ENCODE measurements around the gene EMC1. TPM values are rescaled to one million over a fixed set of nuclear protein-coding genes. Genes with fewer than 3 reads are reported as not detected.

Gene EMC1
- polyA plus RNA-seq, 2 of the 4 experiments (the other 2 are of a cell fraction), result 25.8 to 32.2 TPM

DNA sequence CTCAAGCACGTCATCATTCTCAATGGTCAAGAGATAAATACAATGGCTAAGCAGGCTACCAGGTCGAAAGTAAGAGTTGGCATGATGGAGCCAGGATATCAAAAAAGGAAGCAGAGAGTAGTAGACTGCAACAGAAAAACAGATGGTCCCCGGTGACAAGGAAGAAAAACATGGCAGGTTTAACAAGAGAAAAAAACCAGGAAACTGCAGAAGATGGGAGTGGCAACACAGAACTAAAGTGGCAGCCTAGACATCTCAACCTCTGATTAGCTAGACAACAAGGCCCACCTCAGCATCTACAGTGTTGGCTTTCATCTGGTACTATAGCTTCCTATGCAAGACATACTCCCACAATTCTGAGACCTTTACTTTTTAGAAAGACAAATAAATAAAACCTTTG is 44.4 kb downstream of the EMC1 start (continued):
- TF ChIP-seq GATA3 (IDR thresholded peaks at IDR 0.05; ENCODE audit: borderline replicate concordance) (no peak), FOXS1 (CRISPR knock-in tag; IDR thresholded peaks at IDR 0.05) (no peak), HOXB13 (CRISPR knock-in tag; IDR thresholded peaks at IDR 0.05; ENCODE audit: low read depth) (no peak), ZFP36 (IDR thresholded peaks at IDR 0.05; ENCODE audit: borderline replicate concordance, partially characterized antibody) (no peak), HOXA7 (CRISPR knock-in tag; IDR thresholded peaks at IDR 0.05) (no peak)

DNA sequence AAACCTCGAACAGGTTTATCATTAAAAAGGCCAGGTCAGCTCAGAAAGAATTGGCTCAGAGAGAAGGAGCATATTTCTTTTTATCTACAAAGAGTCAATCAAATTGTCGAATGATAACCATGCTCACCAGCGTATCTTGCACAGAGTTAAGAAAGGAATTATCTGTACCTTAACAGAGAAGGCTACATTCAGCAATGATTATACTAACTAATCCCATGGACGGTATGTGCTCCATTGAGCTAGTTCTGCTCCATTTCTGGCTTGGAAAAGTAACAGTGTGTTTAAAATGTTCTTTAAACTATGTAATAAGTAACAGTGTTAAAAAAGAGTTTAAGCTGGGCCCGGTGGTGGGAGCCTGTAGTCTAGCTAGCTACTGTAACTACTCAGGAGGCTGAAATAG is 45.5 kb downstream of the EMC1 start:
- H3K4me2 ChIP-seq, result no peak overlapping the region
- no peak overlapping the region for H3K4me3 ChIP-seq
- DNase-seq (ENCODE audit: low read depth in 1 of 2, low spot score in 1 of 2) (no peak), FAIRE-seq (no peak), ATAC-seq (no peak)
- H3K4me1 ChIP-seq, result peaks cover 41% of the 10 kb centered on the region
- no peak overlapping the region for H3K27ac ChIP-seq
- no peaks in the 10 kb centered on the region for H3K9me3 ChIP-seq
- ChIA-PET CTCF (interaction anchor here (1.2 to 1.4 kb wide), 2 partner anchors 26 to 45 kb away, joined by 3 read pairs; partner anchors contain the start of genes EMC1 and MRTO4), POLR2A (no interaction called here)
- 78% methylated on average over 5 of the region's 5 CpGs for WGBS (ENCODE audit: missing lambda C conversion rate)
- TF ChIP-seq CEBPB (IDR thresholded peaks at IDR 0.05), result no peak
- TF ChIP-seq CBX8 (IDR thresholded peaks at IDR 0.05), result no peak
- no peak for TF ChIP-seq RNF2 (IDR thresholded peaks at IDR 0.05; ENCODE audit: borderline replicate concordance, low read depth)
- no peak for TF ChIP-seq HEYL (CRISPR knock-in tag; IDR thresholded peaks at IDR 0.05)
- no peak for TF ChIP-seq RAD21 (conservative IDR thresholded peaks at IDR 0.05 in 1 of 2, IDR thresholded peaks at IDR 0.05 in 1 of 2)
- TF ChIP-seq MAFK (IDR thresholded peaks at IDR 0.05; ENCODE audit: partially characterized antibody), result no peak
- TF ChIP-seq MYC (IDR thresholded peaks at IDR 0.05; ENCODE audit: borderline replicate concordance, low read length), result no peak
- TF ChIP-seq, protein P1, sequence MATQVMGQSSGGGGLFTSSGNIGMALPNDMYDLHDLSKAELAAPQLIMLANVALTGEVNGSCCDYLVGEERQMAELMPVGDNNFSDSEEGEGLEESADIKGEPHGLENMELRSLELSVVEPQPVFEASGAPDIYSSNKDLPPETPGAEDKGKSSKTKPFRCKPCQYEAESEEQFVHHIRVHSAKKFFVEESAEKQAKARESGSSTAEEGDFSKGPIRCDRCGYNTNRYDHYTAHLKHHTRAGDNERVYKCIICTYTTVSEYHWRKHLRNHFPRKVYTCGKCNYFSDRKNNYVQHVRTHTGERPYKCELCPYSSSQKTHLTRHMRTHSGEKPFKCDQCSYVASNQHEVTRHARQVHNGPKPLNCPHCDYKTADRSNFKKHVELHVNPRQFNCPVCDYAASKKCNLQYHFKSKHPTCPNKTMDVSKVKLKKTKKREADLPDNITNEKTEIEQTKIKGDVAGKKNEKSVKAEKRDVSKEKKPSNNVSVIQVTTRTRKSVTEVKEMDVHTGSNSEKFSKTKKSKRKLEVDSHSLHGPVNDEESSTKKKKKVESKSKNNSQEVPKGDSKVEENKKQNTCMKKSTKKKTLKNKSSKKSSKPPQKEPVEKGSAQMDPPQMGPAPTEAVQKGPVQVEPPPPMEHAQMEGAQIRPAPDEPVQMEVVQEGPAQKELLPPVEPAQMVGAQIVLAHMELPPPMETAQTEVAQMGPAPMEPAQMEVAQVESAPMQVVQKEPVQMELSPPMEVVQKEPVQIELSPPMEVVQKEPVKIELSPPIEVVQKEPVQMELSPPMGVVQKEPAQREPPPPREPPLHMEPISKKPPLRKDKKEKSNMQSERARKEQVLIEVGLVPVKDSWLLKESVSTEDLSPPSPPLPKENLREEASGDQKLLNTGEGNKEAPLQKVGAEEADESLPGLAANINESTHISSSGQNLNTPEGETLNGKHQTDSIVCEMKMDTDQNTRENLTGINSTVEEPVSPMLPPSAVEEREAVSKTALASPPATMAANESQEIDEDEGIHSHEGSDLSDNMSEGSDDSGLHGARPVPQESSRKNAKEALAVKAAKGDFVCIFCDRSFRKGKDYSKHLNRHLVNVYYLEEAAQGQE (IDR thresholded peaks at IDR 0.05), result no peak
- no peak for TF ChIP-seq CHD2 (IDR thresholded peaks at IDR 0.05; ENCODE audit: low read length, partially characterized antibody)

- no peak overlapping the region for H3K27ac ChIP-seq
- H3K4me1 ChIP-seq, result peaks cover 41% of the 10 kb centered on the region
- no peak overlapping the region; the same call in 2 of the 3 replicates for H3K4me2 ChIP-seq
- H3K4me3 ChIP-seq, result no peak overlapping the region
- 96% methylated on average over 1 of the region's 1 CpG for WGBS (ENCODE audit: missing lambda C conversion rate)
- no peak for ATAC-seq
- H3K9me3 ChIP-seq, result no peaks in the 10 kb centered on the region
- ChIA-PET POLR2A (no interaction called here), CTCF (interaction anchor here (1.2 kb wide), 1 partner anchor 26 kb away, joined by 3 read pairs; no protein-coding TSS in a partner anchor)
- FAIRE-seq, result no peak
- DNase-seq (ENCODE audit: low read depth in 1 of 2, low spot score in 1 of 2), result no peak
- TF ChIP-seq ZSCAN20 (CRISPR knock-in tag; IDR thresholded peaks at IDR 0.05) (no peak), MAFK (IDR thresholded peaks at IDR 0.05; ENCODE audit: partially characterized antibody) (no peak), RARB (CRISPR knock-in tag; IDR thresholded peaks at IDR 0.05) (no peak), RAD21 (conservative IDR thresholded peaks at IDR 0.05 in 1 of 2, IDR thresholded peaks at IDR 0.05 in 1 of 2) (no peak)
Measured at GRCh38 chr1:19205403-19205802, 45.9 kb downstream of the EMC1 start.

- no peak for DNase-seq (ENCODE audit: low read depth in 1 of 2, low spot score in 1 of 2)
- H3K4me2 ChIP-seq, result peak overlapping the region; percentile 28; the same call in 1 of the 3 replicates
- H3K9me3 ChIP-seq, result no peaks in the 10 kb centered on the region
- H3K27ac ChIP-seq, result no peak overlapping the region
- H3K4me3 ChIP-seq, result no peak overlapping the region
- no peak for FAIRE-seq
- ChIA-PET POLR2A (interaction anchor here (0.9 kb wide), 1 partner anchor 12 kb away, joined by 3 read pairs; no protein-coding TSS in a partner anchor), CTCF (no interaction called here)
- no peak for ATAC-seq
- WGBS (ENCODE audit: missing lambda C conversion rate), result 82% methylated on average over 6 of the region's 6 CpGs
- peaks cover 41% of the 10 kb centered on the region for H3K4me1 ChIP-seq
- TF ChIP-seq HOXB13 (CRISPR knock-in tag; IDR thresholded peaks at IDR 0.05; ENCODE audit: low read depth), result no peak
- no peak for TF ChIP-seq KDM1A (IDR thresholded peaks at IDR 0.05; ENCODE audit: low read depth)
- TF ChIP-seq HOXA7 (CRISPR knock-in tag; IDR thresholded peaks at IDR 0.05), result no peak
- TF ChIP-seq EP300 (IDR thresholded peaks at IDR 0.05), result no peak
- TF ChIP-seq FOXS1 (CRISPR knock-in tag; IDR thresholded peaks at IDR 0.05), result no peak
- no peak for TF ChIP-seq NPAS2 (CRISPR knock-in tag; IDR thresholded peaks at IDR 0.05; ENCODE audit: borderline replicate concordance)
- TF ChIP-seq CTCF (IDR thresholded peaks at IDR 0.05), result no peak
- no peak for TF ChIP-seq HEYL (CRISPR knock-in tag; IDR thresholded peaks at IDR 0.05)
- TF ChIP-seq ZFP36 (IDR thresholded peaks at IDR 0.05; ENCODE audit: borderline replicate concordance, partially characterized antibody), result no peak
- TF ChIP-seq MAZ (IDR thresholded peaks at IDR 0.05; ENCODE audit: borderline replicate concordance, low read depth, low read length), result no peak
- no peak for TF ChIP-seq KDM5A (IDR thresholded peaks at IDR 0.05)
- no peak for TF ChIP-seq BHLHE40 (IDR thresholded peaks at IDR 0.05; ENCODE audit: low read depth, low read length)
- TF ChIP-seq CHD4 (IDR thresholded peaks at IDR 0.05; ENCODE audit: borderline replicate concordance), result no peak
- no peak for TF ChIP-seq HES2 (IDR thresholded peaks at IDR 0.05)
- no peak for TF ChIP-seq ZSCAN20 (CRISPR knock-in tag; IDR thresholded peaks at IDR 0.05)
Measured at GRCh38 chr1:19204446-19205266, 46.7 kb downstream of the EMC1 start.

Data from A549 (cell line).